ENCODE results near the gene VSIG2. TPM values are rescaled to one million over a fixed set of nuclear protein-coding genes. Genes with fewer than 3 reads are reported as not detected.

Gene VSIG2
- total RNA-seq, 1 experiment from 2014 or later: not detected

DNA sequence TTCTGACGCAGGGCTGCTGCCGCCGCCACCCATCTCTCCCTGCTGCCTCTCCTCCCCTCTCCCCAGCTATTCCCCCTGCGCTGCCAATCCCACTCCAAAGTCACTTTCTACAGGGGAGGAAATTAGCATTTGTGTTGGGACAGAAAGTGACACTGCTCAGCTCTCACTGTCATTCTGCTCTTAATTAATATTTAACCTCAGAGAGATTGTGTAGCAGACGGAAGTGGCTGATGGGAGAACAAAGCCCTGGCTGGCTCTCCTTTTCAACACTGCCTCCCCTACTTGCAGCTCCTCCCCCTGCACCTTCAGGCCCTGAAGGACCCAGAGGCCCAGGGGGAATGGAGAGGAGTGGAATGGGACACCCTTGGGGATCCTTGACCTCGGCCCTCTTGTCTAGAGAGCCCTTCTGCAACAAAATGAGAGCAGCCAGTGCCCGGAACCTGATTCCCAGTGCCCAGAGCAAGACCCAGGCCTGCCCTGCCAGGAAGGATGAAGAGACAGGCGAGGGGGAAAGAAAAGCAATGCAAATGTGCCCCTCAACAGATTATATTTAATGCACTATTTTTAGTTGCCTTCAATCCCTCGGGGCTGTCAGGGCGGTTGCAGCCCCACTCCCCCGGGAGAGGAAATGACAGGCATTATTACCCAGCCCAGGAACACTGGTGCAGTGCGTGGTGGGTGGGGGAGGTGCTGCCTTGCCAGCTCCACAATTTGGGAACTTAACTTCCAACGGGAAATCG lies 26.9 kb downstream of the VSIG2 start:
- peak; percentile 7 for DNase-seq (ENCODE audit: low read depth)

GRCh38 chr11:124722176-124722575 lies 29.9 kb downstream of the VSIG2 start:
- no peak for DNase-seq (ENCODE audit: low read depth)

GRCh38 chr11:124719534-124719933 lies 32.5 kb downstream of the VSIG2 start:
- DNase-seq (ENCODE audit: low read depth): no peak

- DNase-seq (ENCODE audit: low read depth): no peak
Observed at GRCh38 chr11:124718801-124719200, 33.3 kb downstream of the VSIG2 start.

- peak; percentile 48 for DNase-seq (ENCODE audit: low read depth)
Observed at GRCh38 chr11:124717786-124718651, 34.0 kb downstream of the VSIG2 start.

DNA sequence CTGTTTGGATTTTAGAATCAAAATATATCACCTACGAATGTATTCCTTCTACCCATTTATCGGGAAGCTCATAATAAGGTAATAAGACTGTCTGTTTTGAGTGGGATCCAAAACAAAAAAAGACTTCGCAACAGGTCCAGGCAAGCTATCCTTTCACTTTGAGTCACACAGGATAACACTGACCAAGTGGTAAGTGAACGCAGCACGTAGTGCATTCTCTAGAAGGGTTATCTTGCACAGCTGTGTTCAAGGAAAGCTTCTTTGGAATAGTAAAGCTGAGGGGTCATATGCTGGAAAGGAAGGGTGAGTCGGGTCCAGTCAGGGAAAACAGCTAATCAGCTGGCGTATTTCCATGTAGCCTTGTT lies 34.7 kb downstream of the VSIG2 start:
- peak; percentile 35 for DNase-seq (ENCODE audit: low read depth)

DNA sequence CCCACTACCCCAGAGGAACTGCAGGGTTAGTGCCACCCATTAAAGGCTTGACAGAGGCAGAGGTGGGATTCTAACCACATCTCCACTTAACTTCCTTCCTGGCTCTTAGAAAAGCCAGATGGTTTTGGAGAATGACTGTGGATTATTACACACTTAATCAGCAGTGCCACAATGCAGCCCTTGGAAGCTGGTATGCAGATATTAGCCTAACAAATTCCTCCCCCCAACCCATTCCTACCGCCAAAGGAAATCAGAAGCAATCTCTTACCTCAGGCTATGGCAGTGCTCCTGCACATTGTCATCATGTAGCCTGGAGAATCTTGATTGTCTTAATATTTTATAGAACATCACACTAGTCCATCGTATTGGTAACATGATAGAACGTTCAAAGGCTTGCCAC lies 35.5 kb downstream of the VSIG2 start:
- peak; percentile 37 for DNase-seq (ENCODE audit: low read depth)

DNA sequence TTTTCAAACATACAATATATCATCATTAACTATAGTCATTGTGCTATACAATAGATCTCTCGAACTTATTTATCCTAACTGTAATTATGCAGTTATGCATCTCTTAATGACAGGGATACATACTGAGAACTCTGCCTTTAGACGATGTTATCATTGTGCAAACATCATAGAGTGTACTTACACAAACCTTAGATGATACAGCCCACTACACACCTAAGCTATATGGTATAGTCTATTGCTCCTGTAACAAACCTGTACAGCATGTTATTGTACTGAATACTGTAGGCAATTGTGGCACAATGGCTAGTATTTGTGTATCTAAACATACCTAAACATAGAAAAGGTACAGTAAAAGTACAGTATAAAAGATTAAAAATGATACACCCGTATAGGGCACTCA lies 39.7 kb downstream of the VSIG2 start:
- DNase-seq (ENCODE audit: low read depth): no peak

GRCh38 chr11:124707829-124708228 lies 44.2 kb downstream of the VSIG2 start:
- DNase-seq (ENCODE audit: low read depth): no peak

DNA sequence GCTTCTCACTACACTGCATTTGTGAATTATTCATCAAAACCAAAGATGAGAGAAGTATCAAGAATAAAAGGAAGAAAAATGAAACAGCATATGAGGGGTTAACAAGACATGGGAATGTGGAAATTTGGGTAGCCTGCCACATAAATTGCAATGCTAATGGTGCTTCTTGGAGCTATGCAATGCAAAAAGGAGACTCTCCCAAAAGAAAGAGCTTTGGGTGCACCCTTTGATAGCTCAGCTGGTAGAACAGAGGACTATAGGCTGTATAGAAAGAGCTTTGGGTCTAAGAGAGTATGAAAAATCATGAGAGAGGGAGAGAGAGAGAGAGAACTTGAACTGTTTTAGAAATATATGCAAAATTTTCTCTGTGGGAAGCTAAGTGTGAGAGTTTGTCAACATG lies 52.0 kb downstream of the VSIG2 start:
- DNase-seq (ENCODE audit: low read depth): no peak

GRCh38 chr11:124699547-124699946 lies 52.5 kb downstream of the VSIG2 start:
- no peak for DNase-seq (ENCODE audit: low read depth)

Other genes with a start within 250 kb of the VSIG2 start
- not detected in 2 replicates for gene OR8B12, start 208.6 kb downstream of the VSIG2 start, total RNA-seq (2014; rRNA removed; shearing (Covaris generic))
- gene OR8A1, start 182.3 kb downstream of the VSIG2 start, total RNA-seq (2014; rRNA removed; shearing (Covaris generic)): not detected in 2 replicates
- not detected in 2 replicates for gene PANX3, start 140.8 kb downstream of the VSIG2 start, total RNA-seq (2014; rRNA removed; shearing (Covaris generic))
- 16.2 and 19.3 TPM in 2 replicates for gene TBRG1, start 129.4 kb downstream of the VSIG2 start, total RNA-seq (2014; rRNA removed; shearing (Covaris generic))
- gene SIAE, start 78.5 kb downstream of the VSIG2 start, total RNA-seq (2014; rRNA removed; shearing (Covaris generic)): 6.7 and 12.0 TPM in 2 replicates
- 21.7 and 27.3 TPM in 2 replicates for gene SPA17, start 78.4 kb downstream of the VSIG2 start, total RNA-seq (2014; rRNA removed; shearing (Covaris generic))
- gene NRGN, start 12.3 kb downstream of the VSIG2 start, total RNA-seq (2014; rRNA removed; shearing (Covaris generic)): 1.9 and 3.2 TPM in 2 replicates
- gene ESAM, start 10.0 kb upstream of the VSIG2 start, total RNA-seq (2014; rRNA removed; shearing (Covaris generic)): not detected in 2 replicates
- gene MSANTD2, start 48.2 kb upstream of the VSIG2 start, total RNA-seq (2014; rRNA removed; shearing (Covaris generic)): 9.3 and 15.0 TPM in 2 replicates
- gene ROBO3, start 113.2 kb upstream of the VSIG2 start, total RNA-seq (2014; rRNA removed; shearing (Covaris generic)): 20.3 and 21.7 TPM in 2 replicates
- 8.9 and 9.6 TPM in 2 replicates for gene ROBO4, start 145.6 kb upstream of the VSIG2 start, total RNA-seq (2014; rRNA removed; shearing (Covaris generic))
- gene HEPN1, start 167.0 kb upstream of the VSIG2 start, total RNA-seq (2014; rRNA removed; shearing (Covaris generic)): not detected in 2 replicates
- gene HEPACAM, start 183.8 kb upstream of the VSIG2 start, total RNA-seq (2014; rRNA removed; shearing (Covaris generic)): not detected in 2 replicates
- 10.9 and 11.4 TPM in 2 replicates for gene CCDC15, start 201.9 kb upstream of the VSIG2 start, total RNA-seq (2014; rRNA removed; shearing (Covaris generic))